Astrocyte (in vitro differentiated cells and primary cell): ENCODE measurements around the gene UBR3.

ENCODE experiments used
- EZH2 ChIP-seq: IDR thresholded peaks from 2 replicates; pipeline ENCODE4 v1.6.1; 2012; ENCODE audit warnings: mild to moderate bottlenecking, low read length, inconsistent platforms; ENCODE audit not compliant: insufficient read depth
- TF ChIP-seq, protein P1 (sequence below): IDR thresholded peaks from 2 replicates; pipeline ENCODE4 v1.5.1; 2011; ENCODE audit warnings: low read depth, mild to moderate bottlenecking, inconsistent platforms, low read length, moderate library complexity; ENCODE audit not compliant: insufficient read depth

GRCh38 chr2:170014769-170015168 lies 187.5 kb downstream of the UBR3 start:
- TF ChIP-seq, protein P1, sequence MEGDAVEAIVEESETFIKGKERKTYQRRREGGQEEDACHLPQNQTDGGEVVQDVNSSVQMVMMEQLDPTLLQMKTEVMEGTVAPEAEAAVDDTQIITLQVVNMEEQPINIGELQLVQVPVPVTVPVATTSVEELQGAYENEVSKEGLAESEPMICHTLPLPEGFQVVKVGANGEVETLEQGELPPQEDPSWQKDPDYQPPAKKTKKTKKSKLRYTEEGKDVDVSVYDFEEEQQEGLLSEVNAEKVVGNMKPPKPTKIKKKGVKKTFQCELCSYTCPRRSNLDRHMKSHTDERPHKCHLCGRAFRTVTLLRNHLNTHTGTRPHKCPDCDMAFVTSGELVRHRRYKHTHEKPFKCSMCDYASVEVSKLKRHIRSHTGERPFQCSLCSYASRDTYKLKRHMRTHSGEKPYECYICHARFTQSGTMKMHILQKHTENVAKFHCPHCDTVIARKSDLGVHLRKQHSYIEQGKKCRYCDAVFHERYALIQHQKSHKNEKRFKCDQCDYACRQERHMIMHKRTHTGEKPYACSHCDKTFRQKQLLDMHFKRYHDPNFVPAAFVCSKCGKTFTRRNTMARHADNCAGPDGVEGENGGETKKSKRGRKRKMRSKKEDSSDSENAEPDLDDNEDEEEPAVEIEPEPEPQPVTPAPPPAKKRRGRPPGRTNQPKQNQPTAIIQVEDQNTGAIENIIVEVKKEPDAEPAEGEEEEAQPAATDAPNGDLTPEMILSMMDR, result no peak
- no peak for TF ChIP-seq EZH2
